Activated naive CD4-positive, alpha-beta T cell (primary cell): ENCODE results near the gene L3MBTL2.
"Not testable (repeated sequence)": the region's sequence is repeated elsewhere in the genome, so short reads cannot be mapped to it uniquely, and the experiment has no call there.

Experiments used
- DNase-seq, 4 experiments: peaks; one replicate each; lab custom pipeline; 2025; lab: John Stamatoyannopoulos, UW

L3MBTL2 gene

DNA sequence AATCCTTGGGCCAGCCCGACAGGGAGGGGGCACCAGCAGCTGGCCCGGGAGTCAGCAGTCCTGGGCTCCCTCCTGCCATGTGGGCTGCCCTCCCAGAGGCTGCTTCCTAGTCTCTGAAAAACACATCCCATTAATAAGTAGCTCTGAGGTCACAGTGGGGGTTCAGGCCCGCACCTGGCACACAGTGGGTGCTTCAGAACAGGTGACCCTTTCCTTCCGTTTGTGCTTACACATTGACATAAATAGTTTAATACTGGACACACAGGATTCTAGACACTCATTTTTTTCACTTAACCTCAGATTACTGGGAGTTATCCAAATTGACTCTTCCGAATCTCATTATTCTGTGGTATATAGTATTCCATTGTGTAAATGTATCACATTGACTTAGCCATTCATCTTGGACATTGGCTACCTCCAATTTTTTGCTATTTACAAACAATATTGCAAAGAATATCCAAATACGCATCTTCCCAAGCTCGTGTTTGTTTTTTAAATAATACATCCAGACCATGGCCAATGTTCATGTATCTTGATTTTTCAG, 36.1 kb downstream of the L3MBTL2 start:
- no peak for DNase-seq

DNA sequence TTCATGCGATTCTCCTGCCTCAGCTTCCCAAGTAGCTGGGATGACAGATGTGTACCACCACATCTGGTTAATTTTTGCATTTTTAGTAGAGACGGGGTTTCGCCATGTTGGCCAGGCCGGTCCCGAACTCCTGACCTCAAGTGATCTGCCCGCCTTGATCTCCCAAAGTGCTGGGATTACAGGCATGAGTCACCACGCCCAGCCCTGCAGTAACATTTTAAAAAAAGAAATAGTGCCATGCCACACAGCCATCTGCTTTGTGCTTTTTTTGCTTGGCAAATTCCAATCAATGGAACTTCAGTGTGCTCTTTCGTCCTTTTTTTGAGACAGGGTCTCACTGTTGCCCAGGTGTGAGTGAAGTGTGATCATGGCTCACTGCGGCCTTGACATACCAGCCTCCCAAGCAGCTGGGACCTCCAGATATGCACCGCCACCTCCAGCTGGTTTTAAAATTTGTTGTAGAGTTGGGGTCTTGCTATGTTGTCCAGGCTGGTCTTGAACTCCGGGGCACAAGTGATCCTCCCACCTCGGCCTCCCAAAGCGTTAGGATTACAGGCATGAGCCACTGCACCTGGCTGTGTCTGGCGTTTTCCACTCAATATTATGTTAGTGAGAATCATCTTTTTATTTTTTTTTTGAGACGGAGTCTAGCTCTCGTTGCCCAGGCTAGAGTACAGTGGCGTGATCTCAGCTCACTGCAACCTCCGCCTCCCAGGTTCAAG, 37.4 kb downstream of the L3MBTL2 start:
- DNase-seq: no peak

DNA sequence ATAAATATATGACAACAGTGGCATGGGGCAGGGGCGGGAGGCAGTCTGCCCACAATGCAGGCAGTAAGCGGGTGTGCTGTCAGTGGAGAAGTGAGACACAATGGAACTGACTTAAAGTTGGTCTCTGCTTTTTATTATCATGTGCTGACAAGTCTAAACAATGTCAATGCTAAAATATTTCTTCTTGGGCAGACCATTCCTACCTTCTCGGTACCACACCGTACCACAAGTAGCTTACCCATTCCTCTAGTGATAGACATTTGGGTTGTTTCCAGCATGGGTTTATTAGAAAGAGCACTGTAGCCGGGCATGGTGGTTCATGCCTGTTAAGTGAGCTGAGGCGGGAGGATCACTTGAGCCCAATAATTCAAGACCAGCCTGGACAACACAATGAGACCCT, 38.2 kb downstream of the L3MBTL2 start:
- no peak for DNase-seq

DNA sequence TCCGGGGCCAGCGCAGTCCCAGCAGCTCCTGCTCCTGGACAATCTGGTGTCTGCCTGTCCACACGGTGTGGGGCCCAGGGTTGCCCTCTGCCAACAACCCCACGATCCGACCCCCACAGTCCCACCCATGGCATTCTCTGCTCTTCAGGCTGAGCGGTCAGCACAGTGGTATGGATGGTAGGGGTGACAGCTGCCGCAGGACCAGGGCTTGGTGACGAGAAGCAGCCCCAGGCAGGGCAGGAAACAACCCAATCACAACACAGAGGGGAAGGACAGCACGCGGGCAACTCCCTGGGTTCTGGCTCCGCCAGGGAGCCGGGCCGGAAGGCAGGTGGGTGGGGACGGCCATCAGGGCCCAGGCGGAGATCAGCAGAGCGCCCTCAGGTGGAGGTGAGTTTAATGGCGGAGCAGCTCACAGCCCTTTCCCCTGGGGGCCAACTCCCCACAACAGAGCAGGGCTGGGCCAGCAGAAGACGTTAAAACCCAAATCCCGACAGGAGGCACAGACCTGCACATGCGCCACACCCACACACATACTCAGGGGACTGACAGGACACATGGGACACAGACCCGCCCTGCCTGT, 40.9 kb downstream of the L3MBTL2 start:
- DNase-seq: no peak

DNA sequence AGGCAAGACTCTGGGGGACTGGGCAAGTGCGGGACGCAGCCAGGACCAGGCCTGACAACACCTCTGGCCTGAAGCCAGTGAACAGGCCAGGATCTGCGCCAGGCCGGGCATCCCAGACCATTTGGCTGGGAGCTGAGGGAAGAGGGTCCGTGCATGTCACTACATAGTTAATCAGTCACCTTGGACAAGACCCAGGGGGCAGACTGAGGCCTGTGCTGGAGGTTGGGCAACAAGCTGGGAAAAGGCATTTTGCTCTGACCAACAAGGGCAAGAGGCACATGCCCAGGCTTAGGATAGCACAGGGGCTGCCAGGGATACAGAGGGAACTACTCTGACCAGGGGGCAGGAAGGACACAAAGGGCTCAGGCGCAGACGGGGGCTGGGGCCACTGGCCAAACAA, 42.6 kb downstream of the L3MBTL2 start:
- DNase-seq: no peak

DNA sequence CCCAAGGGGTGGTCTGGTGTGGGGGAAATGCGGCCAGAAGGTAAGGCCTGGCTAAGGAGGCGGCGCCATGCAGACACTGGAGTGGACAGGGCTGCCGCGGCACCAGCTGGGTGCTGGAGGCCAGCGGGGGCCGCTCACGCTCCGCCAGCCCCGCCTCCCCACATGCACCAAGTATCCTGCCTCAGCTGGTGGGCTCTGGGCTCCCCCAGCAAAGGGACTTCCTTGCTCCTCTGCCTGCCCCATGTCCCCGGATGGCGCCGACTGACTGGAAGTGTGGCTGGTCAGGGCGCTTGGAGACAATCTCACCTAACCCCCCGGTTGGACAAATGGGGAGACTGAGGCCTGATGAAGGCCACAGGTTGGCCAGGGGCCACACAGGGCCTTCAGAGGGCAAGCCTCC, 43.2 kb downstream of the L3MBTL2 start:
- no peak for DNase-seq

DNA sequence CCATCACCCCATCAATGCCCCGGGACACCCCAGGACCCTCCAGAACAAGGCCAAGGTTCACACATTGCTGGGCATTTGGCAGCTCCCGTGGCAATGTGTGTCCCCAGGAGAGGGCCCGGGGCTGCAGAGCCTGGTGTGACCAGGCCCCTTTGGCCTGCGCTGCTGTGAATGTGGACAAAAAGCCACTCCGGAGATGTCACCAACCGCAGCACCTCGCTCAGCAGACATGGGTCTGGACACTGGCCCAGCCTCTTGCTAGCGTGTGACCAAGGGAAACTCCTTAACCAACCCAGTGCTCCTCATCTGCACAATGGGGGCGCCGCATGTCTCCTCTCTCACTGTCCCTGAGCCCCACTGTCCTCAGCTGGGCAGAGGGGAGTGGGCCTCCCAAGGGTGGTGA, 43.6 kb downstream of the L3MBTL2 start:
- DNase-seq: no peak

DNA sequence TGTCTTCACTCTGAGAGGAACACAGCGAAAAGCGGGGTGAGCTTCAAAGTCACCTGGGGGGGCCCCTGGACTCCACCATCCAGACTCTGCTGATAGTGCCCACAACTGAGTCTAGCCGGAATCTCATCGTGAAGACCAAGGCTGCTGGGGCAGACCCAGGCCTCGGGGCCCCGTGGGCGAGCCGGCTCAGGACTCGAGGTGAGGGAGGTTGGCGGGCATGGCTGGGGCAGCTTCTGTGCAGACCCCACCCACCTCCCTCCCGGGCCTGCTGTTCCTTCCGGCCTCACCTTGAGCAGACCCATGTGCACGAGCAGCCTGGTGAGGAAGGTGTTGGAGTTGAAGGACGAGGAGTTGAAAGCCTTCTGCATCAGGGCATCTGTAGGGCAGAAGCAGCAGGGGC, 44.3 kb downstream of the L3MBTL2 start:
- no peak for DNase-seq

DNA sequence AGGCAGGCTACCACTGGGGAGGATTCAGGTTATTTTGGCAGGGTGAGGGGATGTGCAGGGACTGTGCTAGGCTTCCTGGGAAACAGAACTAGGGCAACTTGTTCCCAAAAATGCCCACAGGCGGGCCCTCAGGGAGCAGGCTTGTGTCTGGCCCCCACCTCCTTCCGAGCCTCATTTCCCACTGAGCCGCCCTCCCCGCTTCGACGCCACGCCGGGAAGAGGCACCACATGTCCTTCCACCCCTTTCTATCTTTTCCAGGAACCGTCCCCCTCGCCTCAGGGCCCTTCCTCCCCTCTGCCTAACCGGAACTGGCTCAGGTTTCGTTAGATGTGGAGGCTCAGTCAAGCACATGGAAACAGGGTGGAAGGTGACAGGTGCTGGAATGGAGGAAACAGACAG, 45.0 kb downstream of the L3MBTL2 start:
- no peak for DNase-seq

DNA sequence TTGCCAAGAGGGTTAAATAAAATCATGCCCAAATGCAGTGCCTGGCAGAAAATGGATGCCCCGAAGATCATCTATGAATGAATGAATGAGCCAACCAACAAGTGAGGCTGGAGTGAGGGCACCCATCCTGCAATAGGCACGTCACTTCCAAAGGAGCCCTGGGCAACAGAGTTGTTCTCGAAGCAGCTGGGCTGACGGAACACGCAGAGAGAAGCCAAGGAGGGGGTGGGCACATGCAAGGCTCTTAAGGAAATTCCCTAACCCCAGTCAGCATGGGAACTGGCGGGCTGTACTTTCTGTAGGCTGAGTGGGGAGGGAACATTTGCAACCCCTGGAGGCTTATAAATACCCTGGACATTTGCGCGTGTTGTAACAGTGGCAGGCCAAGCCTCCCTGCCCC, 47.3 kb downstream of the L3MBTL2 start:
- DNase-seq: no peak

DNA sequence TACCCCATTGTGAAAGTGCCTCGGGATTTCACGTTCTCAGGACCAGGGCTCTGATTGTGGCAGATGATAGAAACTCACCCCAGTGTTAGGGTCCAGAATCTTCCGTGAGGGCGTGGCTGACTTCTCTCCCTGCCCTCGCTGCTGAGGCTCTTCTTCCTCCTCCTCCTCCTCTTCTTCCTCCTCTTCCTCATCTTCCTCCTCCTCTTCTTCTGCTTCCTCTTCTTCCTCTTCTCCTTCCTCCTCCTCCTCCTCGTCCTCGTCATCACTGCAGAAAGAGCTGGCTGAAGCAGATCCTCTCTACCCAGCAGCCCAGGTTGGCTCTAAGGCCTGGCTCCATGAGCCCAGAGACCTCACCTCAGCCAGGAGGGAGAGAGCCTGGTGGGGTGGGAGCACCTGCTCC, 49.1 kb downstream of the L3MBTL2 start:
- DNase-seq: no peak

DNA sequence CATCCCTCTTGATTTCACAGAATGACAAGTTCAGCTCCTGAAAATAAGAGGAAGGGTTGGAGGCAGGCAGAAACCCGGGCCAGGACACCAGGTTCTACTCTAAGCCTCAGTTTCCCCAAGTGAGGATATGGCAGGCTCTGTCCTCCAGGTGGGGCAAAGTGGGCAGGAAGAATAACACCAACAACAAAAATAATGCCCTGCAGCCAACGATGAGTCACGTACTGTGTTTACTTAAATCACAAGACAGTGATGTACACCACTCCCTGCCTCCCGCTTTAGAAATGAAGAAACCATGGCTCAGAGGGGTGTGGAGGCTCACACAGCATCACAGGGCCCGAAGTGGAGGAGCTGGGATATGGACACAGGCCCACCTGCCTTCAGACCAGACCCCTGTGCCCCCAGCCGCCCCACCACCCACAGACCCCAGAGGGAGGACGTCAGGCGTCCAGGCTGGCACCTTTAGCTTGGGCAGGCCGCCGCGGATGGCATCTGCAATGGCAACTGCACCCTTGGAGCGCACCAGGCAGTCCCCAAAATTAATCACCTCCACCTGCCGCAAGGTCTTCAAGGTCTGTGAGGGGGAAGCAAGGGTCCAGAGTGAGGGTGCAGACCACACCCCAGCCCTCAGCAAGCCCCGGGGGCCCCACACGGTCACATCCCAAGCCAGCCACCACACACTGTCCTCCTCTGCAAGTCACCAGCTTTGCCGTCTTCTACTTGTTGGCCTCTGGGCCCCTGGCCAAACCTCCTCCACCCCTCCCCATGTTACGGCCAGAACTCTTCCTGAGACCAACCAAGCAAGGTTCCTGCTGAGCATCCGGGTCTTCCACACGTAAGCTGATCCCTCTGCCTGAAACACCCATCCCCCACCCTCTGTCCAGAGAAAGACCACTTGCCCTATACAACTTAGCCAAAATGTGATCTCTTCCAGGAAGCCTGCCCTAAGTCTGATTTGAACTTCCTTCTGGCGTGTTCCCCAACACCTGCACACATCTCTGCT, 51.4 kb downstream of the L3MBTL2 start:
- DNase-seq: no peak

DNA sequence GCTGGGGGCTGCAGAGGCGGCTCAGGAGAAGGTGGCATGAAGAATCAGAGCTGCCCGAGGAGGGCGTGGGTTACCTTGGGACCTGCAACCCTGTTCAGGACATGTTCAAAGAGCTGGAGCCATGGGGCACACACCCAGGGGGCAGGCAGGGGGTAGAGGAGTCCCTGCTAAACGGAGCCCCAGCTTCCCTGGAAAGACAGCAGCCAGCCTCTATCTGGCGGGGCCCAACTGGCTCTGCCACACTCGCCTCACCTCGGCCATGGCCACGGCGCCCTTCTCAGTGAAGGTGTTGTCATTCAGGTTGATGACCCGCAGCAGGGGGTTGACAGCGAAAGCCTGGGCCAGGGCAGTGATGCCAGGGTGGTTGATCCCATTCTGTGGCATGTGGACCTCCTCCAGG, 52.6 kb downstream of the L3MBTL2 start:
- no peak for DNase-seq

DNA sequence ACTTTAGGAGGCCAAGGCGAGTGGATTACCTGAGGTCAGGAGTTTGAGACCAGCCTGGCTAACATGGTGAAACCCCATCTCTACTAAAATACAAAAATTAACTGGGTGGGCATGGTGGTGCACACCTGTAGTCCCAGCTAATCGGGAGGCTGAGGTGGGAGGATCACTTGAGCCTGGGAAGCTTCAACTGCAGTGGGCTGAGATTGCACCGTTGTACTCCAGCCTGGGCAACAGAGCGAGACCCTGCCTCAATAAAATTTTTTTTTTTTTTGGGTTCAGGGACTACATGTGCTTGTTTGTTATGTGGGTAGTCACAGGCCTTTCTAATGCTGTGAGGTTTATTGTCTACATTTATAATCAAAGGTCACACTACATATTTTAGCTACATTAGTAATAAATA, 54.6 kb downstream of the L3MBTL2 start:
- DNase-seq: not testable (repeated sequence)

DNA sequence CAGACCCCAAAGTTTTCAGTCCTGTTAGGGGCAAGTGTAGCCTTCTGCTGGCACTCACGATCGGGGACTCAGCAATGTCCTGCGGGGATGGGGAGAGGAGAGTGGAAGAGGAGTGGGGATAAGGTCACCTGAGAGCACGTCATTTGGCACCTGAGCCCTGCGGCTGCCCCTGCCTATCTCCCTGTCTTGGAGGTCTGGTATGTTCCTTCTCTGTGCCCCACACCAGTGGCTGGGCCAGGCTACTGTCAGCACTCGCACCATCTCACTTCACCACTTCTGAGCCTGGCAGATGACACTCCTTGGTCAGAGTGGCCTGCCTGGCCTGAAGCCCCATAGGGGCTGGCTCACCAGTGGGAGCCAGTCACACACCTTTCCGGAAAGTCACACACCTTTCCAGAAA, 55.8 kb downstream of the L3MBTL2 start:
- no peak for DNase-seq

DNA sequence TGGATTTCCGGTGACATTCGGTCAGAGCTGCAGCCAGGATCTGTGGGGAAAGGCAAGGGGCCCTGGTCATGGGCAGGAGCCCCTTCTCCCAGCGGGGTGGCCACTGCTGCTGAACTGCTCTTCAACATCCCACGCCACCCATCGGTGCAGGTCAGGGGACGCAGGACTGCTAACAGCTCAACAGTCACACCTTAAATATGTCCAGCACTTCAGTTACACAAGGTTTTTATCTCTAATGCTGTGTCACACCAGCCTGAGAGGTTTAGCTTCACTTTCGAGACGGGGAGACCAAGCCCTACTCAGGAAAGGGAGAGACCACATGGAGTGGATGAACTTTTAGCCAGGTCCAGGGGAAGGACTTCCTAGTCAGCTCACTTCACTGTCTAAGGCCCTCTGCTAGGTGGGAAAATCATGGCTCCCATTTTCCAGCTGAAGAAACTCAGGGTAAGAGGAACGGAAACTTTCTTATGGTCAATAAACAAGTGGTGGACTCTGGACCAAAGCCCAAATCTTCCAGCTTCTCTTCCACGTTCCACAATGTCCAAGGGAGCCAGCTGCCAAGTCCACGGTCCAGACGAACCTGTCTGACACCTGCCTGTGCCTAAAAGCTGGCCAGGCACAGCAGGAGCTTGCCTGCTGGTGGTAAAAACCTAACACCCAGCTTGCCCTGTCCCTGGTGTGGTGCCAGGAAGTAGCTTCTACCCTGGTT, 56.6 kb downstream of the L3MBTL2 start:
- no peak for DNase-seq

DNA sequence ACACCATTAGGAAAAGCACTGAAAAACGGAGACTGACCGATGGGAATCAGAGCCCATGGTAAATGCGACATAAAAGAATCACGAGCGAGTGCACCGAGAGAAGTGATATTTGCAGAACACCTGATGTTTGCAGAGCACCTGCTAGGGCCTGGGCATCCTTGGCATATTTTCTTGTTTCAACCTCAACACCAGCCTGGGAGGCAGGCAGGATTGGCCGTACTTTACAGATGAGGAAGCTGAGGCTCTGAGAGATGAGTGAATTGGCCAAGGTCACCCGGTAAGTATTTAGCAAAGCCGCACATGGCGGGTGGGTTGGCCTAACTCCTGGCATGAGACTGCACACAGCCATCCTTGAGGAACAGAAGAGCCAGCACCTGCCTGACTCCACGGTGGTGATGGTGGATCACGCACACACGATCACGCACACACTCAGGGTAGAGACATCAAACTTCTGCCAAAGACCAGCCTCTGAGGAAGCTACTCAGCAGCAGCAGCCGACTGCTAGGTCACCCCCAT, 57.2 kb downstream of the L3MBTL2 start:
- no peak for DNase-seq

DNA sequence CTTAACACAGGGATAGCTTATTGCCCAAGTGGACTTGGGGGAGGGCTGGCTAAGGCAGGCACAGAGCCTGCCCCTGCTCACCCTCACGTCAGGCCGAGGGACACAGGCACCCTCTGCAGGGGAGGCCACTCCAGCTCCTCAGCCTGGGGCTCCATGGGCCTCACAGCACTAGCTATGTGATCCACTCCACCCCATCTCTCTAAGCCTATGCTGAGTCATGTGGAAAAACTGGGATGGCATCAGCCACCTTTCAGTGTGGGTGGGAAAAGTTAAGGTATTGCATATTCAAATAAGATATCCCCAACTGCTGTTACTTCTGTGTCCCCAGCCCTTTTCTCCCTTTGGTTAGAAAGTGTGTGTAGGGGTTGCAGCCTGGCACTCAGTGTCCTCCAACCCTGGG, 58.6 kb downstream of the L3MBTL2 start:
- DNase-seq: no peak

DNA sequence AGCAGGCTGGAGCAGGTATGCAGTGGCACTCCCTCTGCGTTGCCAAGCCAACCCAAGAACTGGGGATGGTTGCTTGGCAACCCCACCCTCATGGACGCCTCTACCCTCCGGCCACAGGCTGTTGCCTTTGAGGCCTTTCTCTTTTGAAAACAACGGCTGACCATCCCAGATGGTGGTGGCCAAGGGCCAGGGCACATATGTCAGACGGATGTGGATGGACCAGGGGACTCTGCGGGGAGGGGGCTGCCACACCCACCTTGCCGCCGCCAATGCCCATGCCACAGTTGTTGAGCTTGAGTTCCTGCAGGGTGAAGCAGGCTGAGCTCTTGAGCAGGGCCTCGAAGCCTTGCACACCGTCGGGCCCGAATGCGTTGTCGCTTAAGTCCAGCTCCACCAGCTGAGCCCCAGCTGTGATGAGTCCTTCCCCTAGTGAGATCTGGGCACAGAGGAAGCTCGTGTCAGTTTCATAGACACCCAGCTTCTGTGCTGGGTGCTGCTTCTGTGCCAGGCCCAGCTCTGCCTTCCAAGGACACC, 59.4 kb downstream of the L3MBTL2 start:
- DNase-seq: no peak

DNA sequence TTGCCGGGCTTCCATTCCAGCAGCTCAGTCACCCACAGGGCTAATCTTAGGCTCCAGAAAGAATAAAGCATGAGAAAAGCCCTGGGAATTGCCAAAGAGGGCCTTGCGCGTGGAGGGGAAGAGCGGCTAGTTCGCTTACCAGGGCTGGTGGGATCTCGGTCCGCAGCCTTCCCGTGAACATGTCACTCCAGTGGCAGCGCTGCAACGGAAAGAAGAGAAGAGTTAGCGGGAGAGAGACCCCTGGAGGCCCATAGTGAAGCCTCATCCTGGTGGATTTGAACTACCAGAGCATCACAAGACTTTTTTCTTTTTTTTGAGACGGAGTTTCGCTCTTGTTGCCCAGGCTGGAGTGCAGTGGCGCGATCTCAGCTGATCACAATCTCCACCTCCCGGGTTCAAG, 62.8 kb downstream of the L3MBTL2 start:
- no peak for DNase-seq

DNA sequence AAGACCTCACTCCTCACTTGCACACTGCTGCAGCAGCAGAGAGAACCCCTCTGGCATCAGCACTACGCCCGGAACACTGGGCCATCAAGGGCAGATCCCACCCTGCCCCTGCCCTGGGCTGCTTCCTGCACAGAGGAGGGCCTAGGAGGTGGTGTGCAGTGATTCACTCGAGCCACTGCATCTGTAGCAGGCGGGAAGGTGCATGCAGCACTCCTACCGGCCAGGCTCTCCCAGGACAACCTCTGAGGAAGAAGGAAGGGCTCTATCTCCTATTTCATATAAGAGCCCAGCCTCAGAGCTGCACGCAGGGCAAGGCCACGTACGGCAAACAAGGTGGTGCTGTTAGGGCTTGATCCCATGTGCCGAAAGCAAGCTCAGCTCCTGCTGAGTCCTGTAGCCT, 66.7 kb downstream of the L3MBTL2 start:
- no peak for DNase-seq

DNA sequence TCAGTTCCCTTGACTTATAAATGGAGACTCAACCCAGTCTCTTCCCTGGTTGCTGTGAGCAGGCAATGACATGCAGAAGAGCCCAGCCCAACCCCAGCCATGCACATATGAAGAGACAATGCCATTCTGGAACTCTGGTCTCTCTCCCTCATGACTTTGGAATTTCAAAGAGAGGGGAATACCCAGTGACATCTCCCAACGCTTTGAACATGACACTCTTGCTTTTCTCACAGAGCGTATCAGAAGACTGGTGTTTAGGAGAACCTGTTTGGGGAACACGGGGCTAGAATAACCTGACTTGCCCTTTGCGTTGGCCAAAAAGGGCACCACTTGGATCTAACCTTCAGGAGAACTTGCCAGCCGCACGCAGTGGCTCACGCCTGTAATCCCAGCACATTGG, 68.0 kb downstream of the L3MBTL2 start:
- DNase-seq: no peak
